Measurements from ENCODE around the gene SOD2. TPM values are rescaled to one million over a fixed set of nuclear protein-coding genes. Genes with fewer than 3 reads are reported as not detected.

Gene SOD2
- polyA plus RNA-seq, 1 of the 3 experiments (the other 2 are of a cell fraction) = 26.8 TPM

DNA sequence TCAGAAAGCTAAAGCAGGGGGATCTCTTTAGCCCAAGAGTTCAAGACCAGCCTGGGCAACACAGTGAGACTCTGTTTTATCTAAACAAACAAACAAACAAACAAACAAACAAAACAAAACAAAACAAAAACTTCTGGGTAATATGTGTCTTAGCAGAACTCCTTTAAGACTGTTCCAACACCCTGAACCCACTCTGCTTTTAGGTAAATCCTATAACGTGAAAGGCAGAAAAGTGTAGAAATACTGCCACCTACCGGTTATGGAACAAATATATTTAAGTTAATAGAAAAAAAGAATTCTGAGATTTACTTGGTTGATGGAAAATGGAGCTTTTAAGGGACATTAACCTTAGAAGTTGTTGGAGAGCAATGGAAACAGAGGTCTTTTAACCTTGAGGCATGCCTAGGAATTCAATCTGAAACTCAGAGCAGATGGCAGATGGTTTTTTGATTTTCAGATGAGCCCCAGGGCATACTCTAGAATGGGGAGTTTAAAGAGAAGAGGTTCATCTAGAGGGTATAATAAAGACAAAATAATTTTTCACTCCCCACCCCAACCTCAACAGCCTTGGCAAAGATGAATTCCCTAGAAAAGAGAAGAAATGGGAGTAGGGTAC lies 38.5 kb downstream of the SOD2 start:
- Histone ChIP-seq H4K20me1 (ENCODE audit: insufficient read depth) (no peaks in the 10 kb centered on the region), H3K9me2 (no peaks in the 10 kb centered on the region), H3K36me3 (replicated peaks in 1 of 2; ENCODE audit: control insufficient read depth in 1 of 2, insufficient read depth in 2 of 2, low read length in 1 of 2) (no peaks in the 10 kb centered on the region), H3K4me2 (no peak overlapping the region), H3K4me1 (ENCODE audit: control insufficient read depth in 1 of 2, insufficient read depth in 2 of 2, low read depth in 1 of 2, low read length in 1 of 2) (no peaks in the 10 kb centered on the region), H3K4me3 (ENCODE audit: low read depth in 2 of 2, low read length in 1 of 2) (no peak overlapping the region), H2AFZ (ENCODE audit: low read depth) (no peak overlapping the region), H3F3A (replicated peaks; ENCODE audit: insufficient read depth) (no peaks in the 10 kb centered on the region), H3K27me3 (ENCODE audit: insufficient read depth) (no peaks in the 10 kb centered on the region), H3K9me3 (no peaks in the 10 kb centered on the region), H3K9ac (no peak overlapping the region), H3K27ac (ENCODE audit: low read depth in 2 of 2, low read length in 1 of 2) (no peak overlapping the region), H3K79me2 (ENCODE audit: insufficient read depth) (no peaks in the 10 kb centered on the region)
- WGBS (ENCODE audit: low lambda C conversion rate) = 0% methylated on average over 2 of the region's 2 CpGs
- ChIA-PET POLR2A (interaction anchor here (0.6 kb wide), 1 partner anchor 67 kb away, joined by 3 read pairs; no protein-coding TSS in a partner anchor), CTCF (interaction anchor here (0.6 to 4.2 kb wide), 44 partner anchors 9 to 1345 kb away, joined by 3 to 53 read pairs (median 3); partner anchors contain the start of gene FNDC1)
- peak; percentile 41 for DNase-seq
- TF ChIP-seq, protein P1, sequence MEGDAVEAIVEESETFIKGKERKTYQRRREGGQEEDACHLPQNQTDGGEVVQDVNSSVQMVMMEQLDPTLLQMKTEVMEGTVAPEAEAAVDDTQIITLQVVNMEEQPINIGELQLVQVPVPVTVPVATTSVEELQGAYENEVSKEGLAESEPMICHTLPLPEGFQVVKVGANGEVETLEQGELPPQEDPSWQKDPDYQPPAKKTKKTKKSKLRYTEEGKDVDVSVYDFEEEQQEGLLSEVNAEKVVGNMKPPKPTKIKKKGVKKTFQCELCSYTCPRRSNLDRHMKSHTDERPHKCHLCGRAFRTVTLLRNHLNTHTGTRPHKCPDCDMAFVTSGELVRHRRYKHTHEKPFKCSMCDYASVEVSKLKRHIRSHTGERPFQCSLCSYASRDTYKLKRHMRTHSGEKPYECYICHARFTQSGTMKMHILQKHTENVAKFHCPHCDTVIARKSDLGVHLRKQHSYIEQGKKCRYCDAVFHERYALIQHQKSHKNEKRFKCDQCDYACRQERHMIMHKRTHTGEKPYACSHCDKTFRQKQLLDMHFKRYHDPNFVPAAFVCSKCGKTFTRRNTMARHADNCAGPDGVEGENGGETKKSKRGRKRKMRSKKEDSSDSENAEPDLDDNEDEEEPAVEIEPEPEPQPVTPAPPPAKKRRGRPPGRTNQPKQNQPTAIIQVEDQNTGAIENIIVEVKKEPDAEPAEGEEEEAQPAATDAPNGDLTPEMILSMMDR (IDR thresholded peaks at IDR 0.05) = peak; percentile 78
- TF ChIP-seq RFX5 (IDR thresholded peaks at IDR 0.05; ENCODE audit: low read length) (no peak), MXI1 (IDR thresholded peaks at IDR 0.05; ENCODE audit: low read depth, low read length) (no peak), JUND (IDR thresholded peaks at IDR 0.05) (no peak), SMC3 (IDR thresholded peaks at IDR 0.05; ENCODE audit: low read depth, low read length) (peak; percentile 30), SIN3A (IDR thresholded peaks at IDR 0.05; ENCODE audit: borderline replicate concordance, low read depth, low read length) (no peak), NFIC (IDR thresholded peaks at IDR 0.05; ENCODE audit: borderline replicate concordance) (no peak), FOSL2 (IDR thresholded peaks at IDR 0.05; ENCODE audit: borderline replicate concordance, low read depth) (no peak), RAD21 (IDR thresholded peaks at IDR 0.05; ENCODE audit: low read length) (peak; percentile 75), GABPA (IDR thresholded peaks at IDR 0.05; ENCODE audit: low read depth) (no peak), CHD2 (IDR thresholded peaks at IDR 0.05; ENCODE audit: low read length, partially characterized antibody) (no peak)
- TF ChIP-seq, protein P2, sequence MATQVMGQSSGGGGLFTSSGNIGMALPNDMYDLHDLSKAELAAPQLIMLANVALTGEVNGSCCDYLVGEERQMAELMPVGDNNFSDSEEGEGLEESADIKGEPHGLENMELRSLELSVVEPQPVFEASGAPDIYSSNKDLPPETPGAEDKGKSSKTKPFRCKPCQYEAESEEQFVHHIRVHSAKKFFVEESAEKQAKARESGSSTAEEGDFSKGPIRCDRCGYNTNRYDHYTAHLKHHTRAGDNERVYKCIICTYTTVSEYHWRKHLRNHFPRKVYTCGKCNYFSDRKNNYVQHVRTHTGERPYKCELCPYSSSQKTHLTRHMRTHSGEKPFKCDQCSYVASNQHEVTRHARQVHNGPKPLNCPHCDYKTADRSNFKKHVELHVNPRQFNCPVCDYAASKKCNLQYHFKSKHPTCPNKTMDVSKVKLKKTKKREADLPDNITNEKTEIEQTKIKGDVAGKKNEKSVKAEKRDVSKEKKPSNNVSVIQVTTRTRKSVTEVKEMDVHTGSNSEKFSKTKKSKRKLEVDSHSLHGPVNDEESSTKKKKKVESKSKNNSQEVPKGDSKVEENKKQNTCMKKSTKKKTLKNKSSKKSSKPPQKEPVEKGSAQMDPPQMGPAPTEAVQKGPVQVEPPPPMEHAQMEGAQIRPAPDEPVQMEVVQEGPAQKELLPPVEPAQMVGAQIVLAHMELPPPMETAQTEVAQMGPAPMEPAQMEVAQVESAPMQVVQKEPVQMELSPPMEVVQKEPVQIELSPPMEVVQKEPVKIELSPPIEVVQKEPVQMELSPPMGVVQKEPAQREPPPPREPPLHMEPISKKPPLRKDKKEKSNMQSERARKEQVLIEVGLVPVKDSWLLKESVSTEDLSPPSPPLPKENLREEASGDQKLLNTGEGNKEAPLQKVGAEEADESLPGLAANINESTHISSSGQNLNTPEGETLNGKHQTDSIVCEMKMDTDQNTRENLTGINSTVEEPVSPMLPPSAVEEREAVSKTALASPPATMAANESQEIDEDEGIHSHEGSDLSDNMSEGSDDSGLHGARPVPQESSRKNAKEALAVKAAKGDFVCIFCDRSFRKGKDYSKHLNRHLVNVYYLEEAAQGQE (IDR thresholded peaks at IDR 0.05; ENCODE audit: low read depth, low read length) = no peak
- TF ChIP-seq, protein P3, sequence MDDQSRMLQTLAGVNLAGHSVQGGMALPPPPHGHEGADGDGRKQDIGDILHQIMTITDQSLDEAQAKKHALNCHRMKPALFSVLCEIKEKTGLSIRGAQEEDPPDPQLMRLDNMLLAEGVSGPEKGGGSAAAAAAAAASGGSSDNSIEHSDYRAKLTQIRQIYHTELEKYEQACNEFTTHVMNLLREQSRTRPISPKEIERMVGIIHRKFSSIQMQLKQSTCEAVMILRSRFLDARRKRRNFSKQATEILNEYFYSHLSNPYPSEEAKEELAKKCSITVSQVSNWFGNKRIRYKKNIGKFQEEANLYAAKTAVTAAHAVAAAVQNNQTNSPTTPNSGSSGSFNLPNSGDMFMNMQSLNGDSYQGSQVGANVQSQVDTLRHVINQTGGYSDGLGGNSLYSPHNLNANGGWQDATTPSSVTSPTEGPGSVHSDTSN (IDR thresholded peaks at IDR 0.05) = no peak
- TF ChIP-seq, protein P4, sequence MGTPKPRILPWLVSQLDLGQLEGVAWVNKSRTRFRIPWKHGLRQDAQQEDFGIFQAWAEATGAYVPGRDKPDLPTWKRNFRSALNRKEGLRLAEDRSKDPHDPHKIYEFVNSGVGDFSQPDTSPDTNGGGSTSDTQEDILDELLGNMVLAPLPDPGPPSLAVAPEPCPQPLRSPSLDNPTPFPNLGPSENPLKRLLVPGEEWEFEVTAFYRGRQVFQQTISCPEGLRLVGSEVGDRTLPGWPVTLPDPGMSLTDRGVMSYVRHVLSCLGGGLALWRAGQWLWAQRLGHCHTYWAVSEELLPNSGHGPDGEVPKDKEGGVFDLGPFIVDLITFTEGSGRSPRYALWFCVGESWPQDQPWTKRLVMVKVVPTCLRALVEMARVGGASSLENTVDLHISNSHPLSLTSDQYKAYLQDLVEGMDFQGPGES (IDR thresholded peaks at IDR 0.05; ENCODE audit: low read depth, low read length) = no peak
